CD4-positive, CD25-positive, alpha-beta regulatory T cell (primary cell): ENCODE results near the gene ARHGAP23. TPM values are rescaled to one million over a fixed set of nuclear protein-coding genes. Genes with fewer than 3 reads are reported as not detected.
A peak's percentile ranks its signal among the peaks of the same experiment; 100 is the strongest.

ENCODE experiments used
- ATAC-seq, 2 donors: fragments of 150-1000 bp; cut with Tn5 transposase; one replicate each; pipeline ENCODE4 v1.10.0; 2021; ENCODE audit warnings: low read depth in 2 of 2, moderate number of reproducible peaks in 2 of 2, moderate library complexity in 1 of 2
- DNase-seq, 3 donors: peaks; one replicate each; pipeline versions ENCODE4 v3.0.0 to v3.0.0-alpha.2; 2012 to 2022; ENCODE audit warnings: mixed read lengths in 1 of 3
- H3K27ac ChIP-seq: one replicate; pipeline ENCODE4 v1.7.0; 2013; ENCODE audit warnings: mild to moderate bottlenecking, low read length; ENCODE audit not compliant: insufficient read depth, poor library complexity, severe bottlenecking
- H3K27me3 ChIP-seq: one replicate; pipeline ENCODE4 v1.7.0; 2013; ENCODE audit warnings: low read length; ENCODE audit not compliant: control insufficient read depth, insufficient read depth
- H3K36me3 ChIP-seq: one replicate; pipeline ENCODE4 v1.7.0; 2013; ENCODE audit warnings: mild to moderate bottlenecking, low read length, moderate library complexity; ENCODE audit not compliant: control insufficient read depth, insufficient read depth
- H3K4me1 ChIP-seq: 2 replicates; pipeline ENCODE4 v1.7.0; 2013; ENCODE audit warnings: mild to moderate bottlenecking, low read length; ENCODE audit not compliant: insufficient read depth, control insufficient read depth, poor library complexity, severe bottlenecking
- H3K4me3 ChIP-seq: one replicate; pipeline ENCODE4 v1.7.0; 2013; ENCODE audit warnings: low read depth, mild to moderate bottlenecking, low read length, moderate library complexity
- H3K9me3 ChIP-seq, 2 experiments: 1 replicate in 1 of 2; 2 replicates in 1 of 2; pipeline ENCODE4 v1.7.0; 2013; ENCODE audit warnings: low read length in 2 of 2, mild to moderate bottlenecking in 1 of 2, moderate library complexity in 1 of 2; ENCODE audit not compliant: control insufficient read depth in 2 of 2
- H3K27ac Mint-ChIP-seq, 3 donors: one replicate each; pipeline ENCODE4 v1.8.0; 2020 to 2022; ENCODE audit warnings: mild to moderate bottlenecking in 3 of 3, mixed read lengths in 3 of 3, moderate library complexity in 2 of 3
- H3K27me3 Mint-ChIP-seq: one replicate; pipeline ENCODE4 v1.8.0; 2022; ENCODE audit warnings: mild to moderate bottlenecking, mixed read lengths
- H3K36me3 Mint-ChIP-seq: one replicate; pipeline ENCODE4 v1.8.0; 2020; ENCODE audit warnings: mixed read lengths
- H3K4me1 Mint-ChIP-seq, 4 donors: one replicate each; pipeline ENCODE4 v1.8.0; 2020 to 2022; ENCODE audit warnings: mixed read lengths in 4 of 4, mild to moderate bottlenecking in 1 of 4
- H3K4me3 Mint-ChIP-seq, 4 donors: one replicate each; pipeline ENCODE4 v1.8.0; 2020 to 2022; ENCODE audit warnings: mild to moderate bottlenecking in 4 of 4, mixed read lengths in 4 of 4, moderate library complexity in 3 of 4
- H3K9me3 Mint-ChIP-seq, 7 donors: one replicate each; pipeline ENCODE4 v1.8.0; 2020 to 2022; ENCODE audit warnings: mixed read lengths in 7 of 7, mild to moderate bottlenecking in 3 of 7, moderate library complexity in 2 of 7
- polyA plus RNA-seq, 4 donors: library from polyadenylated mRNA; unstranded; fragments of 300-500 nt; fragmentation: Illumina TruSeq; gene quantifications; one replicate each; pipeline ENCODE4 v1.2.3, GENCODE V29; 2021
- total RNA-seq: library from RNA; stranded (reverse); gene quantifications from one replicate; pipeline ENCODE4 v1.2.3, GENCODE V29; 2022

The ARHGAP23 gene
- total and polyA plus RNA-seq, 5 donors from 2014 or later = 0.22 to 2.3 (median 0.30) TPM; not detected in 2

- no peak for ATAC-seq
- no peak for DNase-seq
- H3K27me3 ChIP-seq = no peaks in the 10 kb centered on the region
- Mint-ChIP-seq H3K27ac (no peak overlapping the region), H3K9me3 (no peaks in the 10 kb centered on the region), H3K4me1 (no peaks in the 10 kb centered on the region), H3K36me3 (no peaks in the 10 kb centered on the region), H3K27me3 (peaks cover 32% of the 10 kb centered on the region), H3K4me3 (no peak overlapping the region)
- H3K9me3 ChIP-seq = no peaks in the 10 kb centered on the region
- no peaks in the 10 kb centered on the region for H3K4me1 ChIP-seq
- H3K4me3 ChIP-seq = no peak overlapping the region
- no peaks in the 10 kb centered on the region for H3K36me3 ChIP-seq
- no peak overlapping the region for H3K27ac ChIP-seq
Observed at GRCh38 chr17:38532451-38532850, 104.2 kb downstream of the ARHGAP23 start.

GRCh38 chr17:38533241-38533640, 105.0 kb downstream of the ARHGAP23 start:
- Histone ChIP-seq H3K27me3 (no peaks in the 10 kb centered on the region), H3K4me1 (no peaks in the 10 kb centered on the region), H3K4me3 (no peak overlapping the region), H3K9me3 (no peaks in the 10 kb centered on the region), H3K27ac (no peak overlapping the region), H3K36me3 (no peaks in the 10 kb centered on the region)
- Mint-ChIP-seq H3K36me3 (no peaks in the 10 kb centered on the region), H3K4me1 (no peaks in the 10 kb centered on the region), H3K4me3 (no peak overlapping the region), H3K9me3 (no peaks in the 10 kb centered on the region), H3K27ac (no peak overlapping the region), H3K27me3 (peaks cover 29% of the 10 kb centered on the region)
- ATAC-seq (no peak), DNase-seq (no peak)

DNA sequence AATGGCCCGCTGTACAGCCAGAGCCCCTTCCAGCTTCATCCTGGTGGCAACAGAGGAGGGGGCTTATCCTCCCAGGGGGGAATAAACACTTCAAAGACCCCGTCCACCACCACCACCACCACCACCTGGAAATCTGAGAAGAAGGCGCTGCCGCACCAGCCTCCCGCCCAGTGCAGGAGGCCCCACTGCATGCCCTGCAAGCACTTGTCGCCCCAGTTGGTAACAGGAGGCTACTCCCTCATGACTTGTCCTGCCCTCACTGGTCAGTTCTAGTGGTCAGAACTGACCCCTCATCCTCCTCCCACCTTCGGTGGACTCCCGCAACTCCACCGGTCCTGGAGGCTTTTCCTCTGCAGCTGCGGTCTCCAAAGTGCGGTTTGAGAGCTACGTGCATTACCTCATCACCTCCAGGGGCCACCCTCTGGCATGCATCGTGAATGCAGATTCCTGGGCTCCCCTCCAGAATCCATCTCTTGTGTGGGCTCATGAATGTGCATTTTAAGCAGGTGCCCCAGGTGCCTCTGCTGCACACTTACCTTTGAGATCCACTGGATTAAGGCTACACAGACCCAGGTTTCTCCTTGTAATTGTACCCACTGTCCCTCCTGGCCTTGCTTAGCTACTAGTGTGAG, 105.7 kb downstream of the ARHGAP23 start:
- H3K27me3 Mint-ChIP-seq = peaks cover 26% of the 10 kb centered on the region
- no peak overlapping the region for H3K4me3 Mint-ChIP-seq
- DNase-seq (no peak), ATAC-seq (no peak)
- Histone ChIP-seq H3K4me1 (no peaks in the 10 kb centered on the region), H3K9me3 (no peaks in the 10 kb centered on the region), H3K27me3 (no peaks in the 10 kb centered on the region), H3K4me3 (no peak overlapping the region), H3K36me3 (no peaks in the 10 kb centered on the region), H3K27ac (no peak overlapping the region)
- H3K27ac Mint-ChIP-seq = no peak overlapping the region
- H3K36me3 Mint-ChIP-seq = no peaks in the 10 kb centered on the region
- H3K4me1 Mint-ChIP-seq = no peaks in the 10 kb centered on the region
- H3K9me3 Mint-ChIP-seq = no peaks in the 10 kb centered on the region

GRCh38 chr17:38534498-38534885, 106.2 kb downstream of the ARHGAP23 start:
- Histone ChIP-seq H3K4me3 (no peak overlapping the region), H3K9me3 (no peaks in the 10 kb centered on the region), H3K4me1 (no peaks in the 10 kb centered on the region), H3K27ac (no peak overlapping the region), H3K27me3 (no peaks in the 10 kb centered on the region), H3K36me3 (no peaks in the 10 kb centered on the region)
- Mint-ChIP-seq H3K9me3 (no peaks in the 10 kb centered on the region), H3K27me3 (peaks cover 26% of the 10 kb centered on the region), H3K27ac (no peak overlapping the region), H3K36me3 (no peaks in the 10 kb centered on the region), H3K4me3 (no peak overlapping the region), H3K4me1 (no peaks in the 10 kb centered on the region)
- DNase-seq (no peak), ATAC-seq (no peak)

DNA sequence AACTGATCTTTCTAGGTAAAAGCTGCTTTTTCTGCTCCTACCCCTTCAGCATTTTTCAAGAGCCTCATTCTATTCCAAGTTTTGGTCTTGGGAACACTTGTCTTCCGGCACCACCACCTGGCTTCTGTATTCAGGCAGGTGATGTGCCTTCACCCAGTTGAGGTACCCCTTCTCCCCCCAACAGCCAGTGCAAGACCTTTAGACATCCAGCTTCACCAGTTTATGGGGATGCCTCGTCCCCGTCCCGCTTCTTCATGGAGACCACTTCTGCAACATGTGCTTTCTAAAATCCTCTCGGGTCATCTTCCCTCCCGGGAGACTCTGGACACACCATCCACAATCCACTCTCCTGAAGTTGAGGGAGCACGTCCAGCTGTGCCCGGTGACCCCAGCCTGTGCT, 107.6 kb downstream of the ARHGAP23 start:
- no peaks in the 10 kb centered on the region for H3K4me1 Mint-ChIP-seq
- Histone ChIP-seq H3K4me3 (no peak overlapping the region), H3K36me3 (no peaks in the 10 kb centered on the region), H3K9me3 (no peaks in the 10 kb centered on the region), H3K27ac (no peak overlapping the region), H3K4me1 (no peaks in the 10 kb centered on the region), H3K27me3 (no peaks in the 10 kb centered on the region)
- no peak for ATAC-seq
- no peaks in the 10 kb centered on the region for H3K9me3 Mint-ChIP-seq
- H3K4me3 Mint-ChIP-seq = no peak overlapping the region
- H3K27ac Mint-ChIP-seq = peak overlapping the region in 1 of 3 donors; percentile 57
- DNase-seq = no peak
- H3K36me3 Mint-ChIP-seq = no peaks in the 10 kb centered on the region
- peaks cover 32% of the 10 kb centered on the region for H3K27me3 Mint-ChIP-seq

GRCh38 chr17:38536661-38537060, 108.4 kb downstream of the ARHGAP23 start:
- no peak for ATAC-seq
- Mint-ChIP-seq H3K4me3 (no peak overlapping the region), H3K27me3 (peaks cover 32% of the 10 kb centered on the region), H3K9me3 (no peaks in the 10 kb centered on the region), H3K27ac (no peak overlapping the region), H3K4me1 (no peaks in the 10 kb centered on the region), H3K36me3 (no peaks in the 10 kb centered on the region)
- Histone ChIP-seq H3K27ac (no peak overlapping the region), H3K9me3 (no peaks in the 10 kb centered on the region), H3K4me1 (no peaks in the 10 kb centered on the region), H3K36me3 (no peaks in the 10 kb centered on the region), H3K4me3 (no peak overlapping the region), H3K27me3 (no peaks in the 10 kb centered on the region)
- DNase-seq = no peak

GRCh38 chr17:38538906-38539305, 110.6 kb downstream of the ARHGAP23 start:
- Histone ChIP-seq H3K36me3 (no peaks in the 10 kb centered on the region), H3K4me1 (no peaks in the 10 kb centered on the region), H3K27ac (no peak overlapping the region), H3K4me3 (no peak overlapping the region), H3K27me3 (no peaks in the 10 kb centered on the region), H3K9me3 (no peaks in the 10 kb centered on the region)
- Mint-ChIP-seq H3K36me3 (no peaks in the 10 kb centered on the region), H3K4me1 (no peaks in the 10 kb centered on the region), H3K27me3 (peaks cover 35% of the 10 kb centered on the region), H3K4me3 (no peak overlapping the region), H3K27ac (no peak overlapping the region), H3K9me3 (peaks cover 0 to 2% (median 0%) of the 10 kb centered on the region in 7 donors)
- ATAC-seq = no peak
- no peak for DNase-seq

GRCh38 chr17:38539386-38539785, 111.1 kb downstream of the ARHGAP23 start:
- H3K9me3 ChIP-seq = no peaks in the 10 kb centered on the region
- no peak overlapping the region for H3K4me3 ChIP-seq
- ATAC-seq (no peak), DNase-seq (no peak)
- no peaks in the 10 kb centered on the region for H3K4me1 Mint-ChIP-seq
- H3K4me3 Mint-ChIP-seq = no peak overlapping the region
- H3K27me3 ChIP-seq = no peaks in the 10 kb centered on the region
- H3K4me1 ChIP-seq = no peaks in the 10 kb centered on the region
- no peak overlapping the region for H3K27ac Mint-ChIP-seq
- no peaks in the 10 kb centered on the region for H3K36me3 ChIP-seq
- H3K9me3 Mint-ChIP-seq = peaks cover 0 to 2% (median 0%) of the 10 kb centered on the region in 7 donors
- H3K36me3 Mint-ChIP-seq = no peaks in the 10 kb centered on the region
- H3K27me3 Mint-ChIP-seq = peaks cover 32% of the 10 kb centered on the region
- no peak overlapping the region for H3K27ac ChIP-seq
